HG03039 (cell line): ENCODE measurements around the gene WDR11.
"Not testable (repeated sequence)": the region's sequence is repeated elsewhere in the genome, so short reads cannot be mapped to it uniquely, and the experiment has no call there.

Source experiments
- ATAC-seq: cut with Tn5 transposase; IDR thresholded peaks from one replicate; pipeline ENCODE4 v1.9.1; 2021; ENCODE audit warnings: mild to moderate bottlenecking, moderate library complexity; ENCODE audit not compliant: unreplicated experiment

Gene WDR11

GRCh38 chr10:120854388-120854787, 3.2 kb downstream of the WDR11 start:
- no peak for ATAC-seq

- no peak for ATAC-seq
Observed at GRCh38 chr10:120861178-120861855, 10.2 kb downstream of the WDR11 start.

GRCh38 chr10:120873741-120874140, 22.6 kb downstream of the WDR11 start:
- no peak for ATAC-seq

- no peak for ATAC-seq
Observed at GRCh38 chr10:120883071-120883470, 31.9 kb downstream of the WDR11 start.

- ATAC-seq = no peak
Observed at GRCh38 chr10:120887482-120887881, 36.3 kb downstream of the WDR11 start.

- no peak for ATAC-seq
Observed at GRCh38 chr10:120891365-120891764, 40.2 kb downstream of the WDR11 start.

- no peak for ATAC-seq
Observed at GRCh38 chr10:120894556-120894955, 43.4 kb downstream of the WDR11 start.

- ATAC-seq = no peak
Observed at GRCh38 chr10:120897343-120897742, 46.2 kb downstream of the WDR11 start.

- ATAC-seq = no peak
Observed at GRCh38 chr10:120905268-120905667, 54.1 kb downstream of the WDR11 start.

GRCh38 chr10:120917521-120918250, 66.5 kb downstream of the WDR11 start:
- no peak for ATAC-seq

GRCh38 chr10:120923886-120924285, 72.7 kb downstream of the WDR11 start:
- not testable (repeated sequence) for ATAC-seq

- ATAC-seq = no peak
Observed at GRCh38 chr10:120926611-120927010, 75.4 kb downstream of the WDR11 start.

- no peak for ATAC-seq
Observed at GRCh38 chr10:120927352-120927751, 76.2 kb downstream of the WDR11 start.

GRCh38 chr10:120929166-120929565, 78.0 kb downstream of the WDR11 start:
- no peak for ATAC-seq

- ATAC-seq = no peak
Observed at GRCh38 chr10:120931423-120931822, 80.3 kb downstream of the WDR11 start.

- ATAC-seq = no peak
Observed at GRCh38 chr10:120931999-120932398, 80.8 kb downstream of the WDR11 start.

GRCh38 chr10:120938822-120939221, 87.7 kb downstream of the WDR11 start:
- ATAC-seq = no peak

- ATAC-seq = no peak
Observed at GRCh38 chr10:120940299-120940900, 89.2 kb downstream of the WDR11 start.

GRCh38 chr10:120941501-120941900, 90.3 kb downstream of the WDR11 start:
- ATAC-seq = no peak

GRCh38 chr10:120942806-120943413, 91.7 kb downstream of the WDR11 start:
- no peak for ATAC-seq

- ATAC-seq = no peak
Observed at GRCh38 chr10:120943542-120943941, 92.4 kb downstream of the WDR11 start.
